Suppressor macrophage (primary cell): Measurements from ENCODE around the gene MTA1.

ENCODE experiments used
- DNase-seq, 4 experiments: peaks; one replicate each; pipeline ENCODE4 v3.0.0-alpha.2; 2020 to 2022

MTA1 gene

GRCh38 chr14:105425823-105426247, 6.2 kb downstream of the MTA1 start:
- DNase-seq = no peak

- DNase-seq = no peak
These were observed 6.9 kb downstream of the MTA1 start for GRCh38 chr14:105426416-105427130.

GRCh38 chr14:105427412-105427811, 7.8 kb downstream of the MTA1 start:
- no peak for DNase-seq

- no peak for DNase-seq
These were observed 8.4 kb downstream of the MTA1 start for GRCh38 chr14:105427936-105428485.

DNA sequence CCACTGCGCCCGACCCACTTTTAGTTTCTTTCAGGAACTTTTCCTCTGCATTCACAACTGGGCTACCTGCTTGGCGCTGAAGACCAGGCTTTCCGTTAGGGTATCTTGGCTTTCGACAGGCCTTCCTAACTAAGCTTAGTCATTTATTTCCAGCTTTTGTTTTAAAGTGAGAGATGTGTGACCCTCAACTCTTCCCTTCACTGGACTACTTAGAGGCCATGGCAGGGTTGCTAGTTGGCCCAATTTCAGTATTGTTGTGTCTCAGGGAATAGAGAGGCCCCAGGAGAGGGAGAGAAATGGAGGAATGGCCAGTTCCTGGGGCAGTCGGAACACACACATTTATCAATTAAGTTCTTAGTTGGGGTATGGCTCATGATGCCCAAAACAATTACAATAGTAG, 10.4 kb downstream of the MTA1 start:
- DNase-seq = no peak

DNA sequence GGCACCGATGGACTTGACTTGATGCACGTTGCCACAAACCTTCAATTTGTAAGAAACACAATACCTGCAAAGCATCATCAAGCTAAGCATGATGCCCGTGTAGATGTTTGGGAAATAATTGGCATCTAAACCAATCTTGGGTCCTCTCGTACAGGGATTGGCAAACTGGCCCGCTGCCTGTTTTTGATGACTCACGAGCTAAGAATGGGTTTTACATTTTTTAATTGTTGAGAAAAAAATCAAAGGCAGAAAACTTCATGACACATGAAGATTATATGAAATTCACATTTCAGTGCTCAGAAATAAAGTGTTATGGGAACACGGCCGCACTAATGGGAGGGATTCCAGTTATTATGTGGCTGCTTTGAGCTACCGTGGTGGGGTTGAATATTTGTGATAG, 10.9 kb downstream of the MTA1 start:
- DNase-seq = no peak

- no peak for DNase-seq
These were observed 11.6 kb downstream of the MTA1 start for GRCh38 chr14:105431256-105431655.

- no peak for DNase-seq
These were observed 13.0 kb downstream of the MTA1 start for GRCh38 chr14:105432657-105433056.

GRCh38 chr14:105433161-105433605, 13.6 kb downstream of the MTA1 start:
- no peak for DNase-seq

- DNase-seq = no peak
These were observed 16.8 kb downstream of the MTA1 start for GRCh38 chr14:105436402-105436801.

DNA sequence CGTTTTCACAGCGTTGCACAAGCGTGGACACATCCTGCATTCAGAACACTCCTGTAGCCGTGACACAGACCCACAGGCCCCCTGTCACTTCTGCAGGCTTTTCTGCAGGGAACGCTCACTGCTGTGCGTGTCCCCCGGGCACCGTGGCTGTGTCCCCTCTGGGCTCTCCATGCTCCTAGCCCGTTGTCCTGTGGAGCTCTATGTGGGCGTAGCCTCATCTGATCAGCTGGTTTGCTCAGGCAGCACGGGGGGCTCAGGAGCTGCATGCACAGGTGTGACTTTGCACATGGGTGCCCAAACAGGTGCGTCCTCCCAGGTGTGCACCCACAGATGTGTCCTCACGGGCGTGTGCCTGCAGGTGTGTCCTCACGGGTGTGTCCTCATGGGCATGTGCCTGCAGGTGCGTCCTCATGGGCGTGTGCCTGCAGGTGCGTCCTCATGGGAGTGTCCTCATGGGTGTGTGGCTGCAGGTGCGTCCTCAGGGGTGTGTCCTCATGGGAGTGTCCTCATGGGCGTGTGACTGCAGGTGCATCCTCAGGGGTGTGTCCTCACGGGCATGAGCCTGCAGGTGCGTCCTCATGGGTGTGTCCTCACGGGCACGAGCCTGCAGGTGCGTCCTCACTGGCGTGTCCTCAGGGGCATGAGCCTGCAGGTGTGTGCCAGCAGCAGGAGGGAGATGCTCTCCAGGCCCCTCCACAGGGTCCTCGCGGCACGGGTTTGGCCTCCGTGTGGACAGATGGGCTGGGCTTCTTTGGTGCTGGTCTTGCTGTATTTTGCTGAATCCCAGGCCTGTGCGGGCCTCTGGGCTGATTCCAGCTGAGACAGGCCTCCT, 17.5 kb downstream of the MTA1 start:
- no peak for DNase-seq

- no peak for DNase-seq
These were observed 18.3 kb downstream of the MTA1 start for GRCh38 chr14:105437723-105438500.

DNA sequence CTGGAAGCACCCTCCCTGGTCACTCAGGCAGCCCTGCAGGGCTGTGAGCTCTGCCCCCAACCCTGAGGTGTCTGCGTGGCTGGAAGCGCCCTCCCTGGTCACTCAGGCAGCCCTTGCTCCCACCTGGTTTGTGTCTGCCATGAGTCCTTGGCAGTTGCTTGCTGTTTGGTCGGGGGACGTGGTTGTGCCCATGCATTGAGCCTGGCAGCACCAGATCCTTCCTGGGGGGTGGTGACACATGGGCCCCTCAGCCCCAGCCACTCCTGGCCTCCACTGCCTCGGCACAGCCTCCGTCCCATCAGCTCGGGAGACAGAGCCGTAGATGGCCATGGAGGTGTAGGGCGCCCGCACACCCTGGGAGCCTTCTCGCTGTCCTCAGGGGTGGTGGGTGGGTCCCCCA, 19.6 kb downstream of the MTA1 start:
- no peak for DNase-seq

DNA sequence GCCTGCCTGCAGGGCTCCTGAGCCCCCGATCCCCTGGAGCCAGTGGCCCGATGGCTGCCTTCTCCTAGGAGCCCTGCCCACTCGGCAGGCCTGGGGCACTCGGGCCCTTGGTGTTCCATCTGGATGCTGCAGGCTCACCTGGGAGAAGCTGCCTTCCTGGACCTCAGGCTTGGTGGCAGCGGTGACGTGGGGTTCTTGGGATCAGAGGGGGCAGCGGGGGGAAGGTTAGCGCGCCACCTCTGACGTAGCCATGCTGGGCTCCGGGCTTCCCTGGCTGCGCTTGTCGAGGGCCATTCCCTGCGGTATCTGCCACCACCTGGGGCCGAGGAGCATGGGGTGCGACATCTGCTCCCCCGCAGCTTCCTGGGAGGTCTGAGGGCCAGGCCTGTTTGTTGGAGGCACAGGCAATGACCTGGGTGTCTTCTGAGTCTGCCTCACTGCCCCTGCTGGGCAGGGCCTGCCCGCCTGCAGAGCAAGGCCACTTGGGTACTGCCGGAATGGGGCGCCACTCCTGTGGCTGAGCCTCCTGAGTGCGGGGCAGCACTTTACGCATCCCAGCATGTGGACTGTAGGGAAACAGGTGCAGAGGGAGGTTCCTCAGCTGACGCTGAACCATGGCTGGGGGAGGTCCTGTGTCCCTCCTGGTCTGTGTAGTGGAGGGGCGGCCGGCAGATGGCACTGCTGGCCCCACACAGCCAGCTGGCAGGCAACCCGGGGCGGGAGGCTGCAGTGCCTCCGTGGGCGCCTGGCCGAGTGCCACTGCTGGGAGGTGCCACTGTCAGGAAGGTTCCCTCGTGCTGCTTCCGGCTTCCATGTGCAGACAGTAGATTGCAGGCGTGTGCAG, 20.3 kb downstream of the MTA1 start:
- no peak for DNase-seq

GRCh38 chr14:105440554-105440900, 20.9 kb downstream of the MTA1 start:
- no peak for DNase-seq

DNA sequence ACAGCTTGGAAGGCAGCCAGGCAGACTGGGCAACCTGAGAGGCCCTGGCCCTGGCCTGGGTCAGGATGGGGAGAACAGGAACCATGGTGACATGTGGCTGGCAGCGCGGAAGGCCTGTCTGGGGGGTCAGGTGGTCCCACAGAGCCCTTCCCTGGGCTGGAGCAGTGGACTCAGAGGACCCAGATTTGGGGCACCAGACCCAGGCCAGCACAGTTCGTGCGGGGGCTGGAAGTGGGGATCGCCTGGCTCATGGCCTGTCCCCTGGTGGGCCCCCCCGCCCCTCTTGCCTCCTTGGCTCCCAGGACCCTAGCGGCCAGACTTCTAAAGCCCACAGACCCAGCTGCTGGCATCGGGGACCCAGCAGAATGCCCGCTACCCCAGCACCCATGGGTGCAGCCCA, 21.4 kb downstream of the MTA1 start:
- DNase-seq = no peak

- no peak for DNase-seq
These were observed 22.5 kb downstream of the MTA1 start for GRCh38 chr14:105442125-105442524.

DNA sequence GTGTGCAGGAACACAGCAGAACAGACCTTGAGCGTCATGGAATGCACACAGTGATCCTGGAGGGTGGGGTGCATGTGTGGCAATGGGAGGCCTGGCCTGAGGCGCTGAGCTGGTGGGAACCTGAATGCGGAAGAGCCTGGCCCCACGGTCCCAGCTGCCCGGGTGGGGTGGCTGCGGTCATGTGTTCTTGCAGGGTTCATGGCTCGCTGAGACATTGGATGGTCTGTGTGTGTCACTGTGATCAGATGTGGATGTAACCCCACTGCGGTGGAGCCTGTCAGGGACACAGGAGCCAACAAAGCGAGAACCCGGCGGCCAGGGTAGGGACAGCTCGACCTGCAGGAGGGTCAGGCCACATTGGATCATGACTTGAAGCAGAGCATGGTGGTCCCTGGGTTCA, 23.2 kb downstream of the MTA1 start:
- DNase-seq = no peak

DNA sequence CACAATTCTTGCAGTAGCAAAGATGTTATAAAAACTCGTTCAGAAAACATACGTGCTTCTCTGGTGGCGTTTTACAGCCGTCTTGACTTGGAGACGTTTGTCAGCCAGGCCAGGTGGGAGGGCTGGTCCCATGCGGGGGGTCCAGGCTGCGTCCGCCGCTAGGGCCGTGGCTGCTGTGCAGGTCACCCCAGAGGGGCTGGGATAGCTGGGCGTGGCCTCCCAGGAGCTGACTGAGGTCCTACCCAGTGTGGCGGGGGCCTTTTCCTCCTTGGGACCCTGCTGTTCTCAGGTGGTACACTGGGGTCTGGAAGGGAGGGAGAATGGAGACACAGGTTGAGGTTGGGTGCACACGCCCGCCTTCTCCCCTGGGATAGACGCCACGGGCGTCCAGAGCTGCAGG, 25.2 kb downstream of the MTA1 start:
- no peak for DNase-seq

- no peak for DNase-seq
These were observed 25.7 kb downstream of the MTA1 start for GRCh38 chr14:105445290-105445689.

DNA sequence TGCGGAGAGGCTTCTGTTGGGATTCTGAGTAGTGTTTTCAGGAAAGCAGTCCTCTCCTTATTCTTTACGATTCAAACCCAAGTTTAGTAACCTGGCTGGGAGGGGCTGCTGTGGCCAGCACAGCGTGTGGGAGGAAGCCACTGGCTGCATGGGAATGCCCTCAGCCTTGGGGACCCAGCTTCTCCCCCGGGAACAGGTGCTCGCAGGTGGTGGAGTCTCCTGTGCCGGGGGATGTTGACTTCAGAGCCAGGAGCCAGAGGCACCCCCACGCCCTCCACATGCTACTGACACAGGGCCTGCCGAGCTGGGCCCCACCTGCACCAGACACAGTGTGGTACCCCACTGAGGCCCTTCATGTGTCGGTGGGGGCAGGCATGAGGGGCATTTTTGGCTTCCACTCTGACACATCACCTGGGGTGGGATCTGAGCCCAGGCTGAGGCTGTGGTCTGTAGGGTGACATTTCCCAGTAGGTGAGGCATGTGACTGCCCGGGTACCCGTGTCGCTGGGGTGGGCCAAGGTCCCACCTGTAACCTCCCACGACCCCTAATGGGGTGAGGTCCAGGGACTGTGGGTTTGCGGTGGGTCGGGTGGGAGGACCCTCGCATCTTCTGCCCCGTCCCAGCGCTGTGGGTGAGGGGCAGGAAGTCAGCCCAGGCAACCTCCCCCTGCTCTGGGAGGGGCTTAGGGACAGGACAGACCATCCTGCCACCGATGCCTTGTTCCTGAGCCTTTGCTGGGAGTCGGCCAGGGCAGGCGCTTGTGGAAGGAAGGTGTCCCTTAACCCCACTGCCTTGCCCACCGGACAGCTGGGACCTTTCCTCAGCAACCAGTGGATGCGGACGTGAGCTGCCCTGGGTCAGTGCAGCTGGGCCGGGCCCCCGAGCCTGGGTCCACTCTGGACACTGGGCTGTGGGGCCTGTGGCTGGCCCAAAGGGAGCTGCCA, 26.5 kb downstream of the MTA1 start:
- no peak for DNase-seq
